ENCODE results near the gene VEPH1.
"Not testable (repeated sequence)": the region's sequence is repeated elsewhere in the genome, so short reads cannot be mapped to it uniquely, and the experiment has no call there.

VEPH1 gene

DNA sequence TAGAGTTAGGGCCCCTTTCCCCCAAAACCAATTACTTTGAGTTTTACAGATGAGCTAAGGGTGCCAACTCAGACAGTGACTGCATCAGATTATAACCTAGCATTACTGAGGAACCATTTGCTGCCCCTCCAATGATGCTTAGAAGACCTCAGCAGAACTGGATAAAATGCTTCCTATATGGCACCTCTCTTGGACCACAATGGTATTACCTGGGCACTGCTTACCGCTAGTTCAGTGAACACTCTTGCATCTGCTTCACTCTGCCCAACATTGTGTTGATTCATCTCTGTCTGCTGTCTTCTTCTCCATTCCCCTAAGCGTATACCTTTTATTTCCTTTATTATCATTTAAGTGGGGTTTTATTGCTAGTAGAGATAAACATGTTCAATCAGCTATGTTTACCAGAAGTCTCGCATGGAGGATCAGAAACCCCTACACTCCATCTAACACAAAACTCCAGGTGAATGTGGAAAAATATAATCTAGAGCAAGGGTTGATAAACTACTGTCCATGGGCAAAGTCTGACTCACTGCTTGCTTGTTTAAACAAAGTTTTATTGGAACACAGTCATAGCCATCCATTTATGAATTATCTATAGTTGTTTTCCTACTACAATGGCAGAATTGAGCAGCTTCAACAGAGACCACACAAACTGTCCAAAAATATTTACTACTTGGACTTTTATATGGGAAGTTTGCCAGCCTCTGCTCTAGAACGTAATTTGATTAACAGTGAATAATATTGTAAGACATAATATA, 166.8 kb downstream of the VEPH1 start:
- no peak for DNase-seq

DNA sequence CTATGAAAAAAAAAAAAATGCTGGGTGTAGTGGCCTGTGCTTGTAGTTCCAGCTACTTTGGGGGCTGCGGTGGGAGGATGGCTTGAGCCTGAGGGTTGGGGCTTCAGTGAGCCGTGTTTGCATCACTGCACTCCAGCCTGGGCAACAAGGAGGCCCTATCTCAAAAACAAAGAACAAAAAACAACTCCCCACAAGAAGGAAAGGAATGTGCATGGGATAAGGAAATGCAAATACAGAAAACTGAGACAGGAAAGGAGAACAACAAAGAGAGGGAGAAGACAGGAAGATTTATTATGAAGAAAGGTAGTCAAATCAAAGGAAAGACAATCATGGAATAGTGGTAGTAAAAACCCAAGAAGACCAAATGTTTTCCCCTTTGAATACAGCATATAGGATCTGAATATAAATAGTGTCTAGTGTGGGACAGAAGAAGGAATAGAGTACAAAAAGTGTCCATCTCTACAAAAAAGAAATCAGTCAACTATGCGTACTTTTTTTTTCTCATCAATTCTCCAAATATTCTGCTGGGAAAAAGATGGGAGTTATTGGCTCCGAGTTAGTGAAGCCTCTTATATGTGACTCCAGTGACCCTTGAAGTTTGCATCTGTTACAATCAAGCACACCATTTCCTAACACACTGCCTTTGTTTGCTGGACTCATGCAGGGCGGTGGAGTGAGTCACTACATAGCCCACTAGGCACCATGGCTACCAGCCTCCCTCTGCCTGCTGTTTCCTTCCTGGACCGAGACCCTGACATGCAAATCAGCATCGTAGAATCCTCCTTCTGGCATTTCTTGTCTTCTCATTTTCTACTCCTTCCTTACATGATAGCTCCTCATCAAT, 167.8 kb downstream of the VEPH1 start:
- DNase-seq, result peak in 1 of 2 experiments; percentile 17

DNA sequence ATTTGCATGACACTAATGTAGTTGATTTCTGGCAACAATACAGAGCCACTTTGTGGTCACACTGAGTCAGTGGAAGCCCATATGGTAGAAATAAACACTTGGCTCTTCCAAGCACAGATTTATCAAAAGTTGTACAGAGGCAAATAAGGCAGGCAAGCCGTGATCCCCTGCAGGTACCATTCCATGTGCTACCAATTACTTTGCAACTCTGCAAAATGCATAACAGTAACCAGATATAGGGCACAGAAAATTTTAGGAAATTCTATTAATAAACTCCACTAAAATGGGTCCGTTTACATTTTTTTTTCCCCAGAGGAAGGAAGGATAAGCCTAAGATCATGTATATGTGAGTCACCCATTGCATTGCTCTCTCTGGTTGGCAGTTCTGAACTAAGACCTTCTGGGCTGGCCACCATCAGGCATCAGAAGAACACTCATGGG, 169.6 kb downstream of the VEPH1 start:
- no peak for DNase-seq

DNA sequence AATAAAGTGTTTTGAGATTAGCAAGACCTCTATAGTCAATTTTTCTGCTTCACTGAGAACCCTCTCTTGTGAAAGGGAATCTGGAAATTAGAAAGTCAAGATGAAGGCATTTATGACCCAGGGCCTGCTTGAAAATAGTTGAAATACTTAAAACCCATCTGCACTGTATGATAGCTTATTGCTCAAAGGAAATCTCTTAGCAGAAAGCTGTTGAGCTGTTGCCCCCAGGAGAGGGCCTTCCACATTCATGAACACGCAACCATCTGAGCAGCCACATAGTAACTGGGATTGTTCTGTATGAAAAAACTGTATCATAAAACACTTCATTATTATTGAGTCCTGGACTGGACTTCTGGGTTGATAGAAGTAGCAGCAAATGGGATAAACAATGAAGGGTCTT, 173.0 kb downstream of the VEPH1 start:
- DNase-seq, result no peak

- no peak for DNase-seq
Observed at GRCh38 chr3:157329551-157329950, 173.7 kb downstream of the VEPH1 start.

GRCh38 chr3:157327837-157328236, 175.4 kb downstream of the VEPH1 start:
- DNase-seq, result no peak

DNA sequence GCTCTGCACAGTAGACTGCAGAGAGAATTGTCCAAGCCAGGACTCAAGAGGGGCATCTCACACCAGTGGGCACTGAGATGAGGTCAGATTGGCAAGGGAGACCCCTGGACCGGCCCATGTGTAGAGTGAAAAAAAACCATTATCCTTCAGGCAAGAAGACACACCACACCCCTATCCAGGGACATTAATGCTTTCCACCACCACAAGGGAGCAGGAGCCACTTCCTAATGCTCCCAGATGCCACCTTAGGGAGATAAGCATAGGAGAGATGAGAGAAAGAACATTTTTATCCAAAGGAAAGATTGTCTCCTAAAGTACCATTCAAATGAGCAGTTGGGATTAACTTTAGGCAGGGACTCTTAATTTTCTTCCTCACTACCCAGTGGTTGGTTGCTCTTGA, 176.2 kb downstream of the VEPH1 start:
- no peak for DNase-seq

- DNase-seq, result not testable (repeated sequence)
Observed at GRCh38 chr3:157324869-157325268, 178.3 kb downstream of the VEPH1 start.

DNA sequence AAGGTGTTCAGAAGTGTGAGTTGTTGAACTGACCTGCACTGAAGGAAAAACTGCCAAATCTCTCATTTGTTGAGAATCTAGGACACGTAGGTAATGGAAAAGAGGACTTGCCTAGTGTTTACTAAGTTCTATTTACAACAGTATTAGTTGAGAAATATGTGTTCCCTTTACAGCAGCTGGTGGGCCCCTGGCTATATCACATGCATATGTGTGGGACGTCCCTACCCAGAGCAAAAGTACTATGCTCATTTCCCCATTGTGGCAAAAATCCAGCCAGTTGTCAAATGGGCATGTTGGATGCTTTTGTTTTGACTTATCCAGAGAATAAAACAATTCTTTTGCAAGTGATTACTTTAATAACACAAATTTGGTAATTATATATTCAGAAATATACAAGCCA, 179.9 kb downstream of the VEPH1 start:
- no peak for DNase-seq

DNA sequence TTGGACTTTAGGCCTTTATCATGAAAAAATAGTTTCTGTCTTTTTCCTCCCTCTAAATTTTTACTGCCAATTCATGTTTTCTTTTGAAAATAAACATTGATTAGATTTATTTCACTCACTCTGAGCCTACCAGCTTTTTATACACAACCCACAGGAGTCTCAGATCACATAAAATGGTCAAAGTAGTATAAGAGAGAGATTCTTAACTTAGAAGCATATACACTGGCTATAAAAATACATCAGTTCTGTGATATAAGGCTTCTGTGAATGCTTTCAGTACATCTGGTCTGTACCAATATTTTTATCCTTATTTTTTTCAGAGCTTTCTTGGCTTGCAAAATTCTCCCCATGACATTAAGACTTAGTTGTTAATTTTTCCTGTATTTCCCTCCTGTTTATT, 183.5 kb downstream of the VEPH1 start:
- DNase-seq, result no peak

- no peak for DNase-seq
Observed at GRCh38 chr3:157318639-157319288, 184.5 kb downstream of the VEPH1 start.

DNA sequence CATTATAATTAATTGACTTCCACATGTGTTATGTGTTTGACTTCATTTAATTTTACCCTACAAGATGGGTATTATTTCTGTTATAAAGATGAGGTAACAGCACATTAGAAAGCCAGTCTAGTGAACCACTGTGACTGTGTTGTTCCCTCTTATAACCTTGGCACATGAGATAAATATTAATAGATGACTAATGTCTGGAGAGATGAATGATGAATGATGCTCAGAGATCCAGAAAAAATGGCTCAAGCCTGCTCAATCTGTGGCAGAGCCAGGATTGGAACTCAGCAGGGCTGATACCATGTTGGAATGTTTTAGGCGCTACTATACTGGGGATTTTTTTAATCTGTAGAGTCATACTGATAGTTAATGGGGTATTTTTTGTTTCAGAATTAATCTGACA, 185.3 kb downstream of the VEPH1 start:
- DNase-seq, result no peak

- no peak for DNase-seq
Observed at GRCh38 chr3:157313186-157313585, 190.0 kb downstream of the VEPH1 start.

GRCh38 chr3:157312376-157312745, 190.9 kb downstream of the VEPH1 start:
- no peak for DNase-seq

GRCh38 chr3:157311633-157312375, 191.4 kb downstream of the VEPH1 start:
- DNase-seq, result no peak

DNA sequence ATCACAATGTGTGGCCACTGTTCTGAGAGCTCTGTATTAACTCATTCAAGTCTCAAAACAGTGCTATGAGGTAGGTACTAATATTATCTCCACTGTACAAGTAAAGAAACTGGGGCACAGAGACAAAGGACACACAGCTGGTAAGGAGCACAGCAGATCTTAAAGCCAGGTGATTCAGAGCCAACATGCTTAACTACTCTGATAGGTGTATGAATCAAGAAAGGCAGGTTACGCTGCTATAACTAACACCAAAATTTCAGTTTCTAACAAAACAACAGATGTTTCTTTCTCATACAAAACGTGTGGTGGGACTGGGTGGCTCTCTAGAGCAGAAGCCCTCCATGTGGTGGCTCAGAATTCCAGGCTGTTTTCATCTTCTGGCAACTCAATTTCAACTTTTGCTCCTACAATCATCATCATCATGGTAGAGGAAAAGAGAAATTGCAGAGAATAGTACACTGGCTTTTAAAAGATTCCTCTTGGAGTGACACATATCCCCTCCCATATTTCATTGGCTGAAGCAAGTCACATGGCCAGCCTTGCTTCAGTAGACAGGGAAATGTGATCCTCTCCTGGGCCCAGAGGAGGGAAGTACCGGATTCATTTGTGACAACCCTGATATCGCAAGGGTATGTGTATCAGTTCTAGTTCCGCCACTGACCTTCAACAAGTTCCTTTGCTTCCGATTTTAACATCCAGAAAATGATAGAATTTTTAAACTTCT, 192.7 kb downstream of the VEPH1 start:
- no peak for DNase-seq

GRCh38 chr3:157306502-157306901, 196.7 kb downstream of the VEPH1 start:
- no peak for DNase-seq

DNA sequence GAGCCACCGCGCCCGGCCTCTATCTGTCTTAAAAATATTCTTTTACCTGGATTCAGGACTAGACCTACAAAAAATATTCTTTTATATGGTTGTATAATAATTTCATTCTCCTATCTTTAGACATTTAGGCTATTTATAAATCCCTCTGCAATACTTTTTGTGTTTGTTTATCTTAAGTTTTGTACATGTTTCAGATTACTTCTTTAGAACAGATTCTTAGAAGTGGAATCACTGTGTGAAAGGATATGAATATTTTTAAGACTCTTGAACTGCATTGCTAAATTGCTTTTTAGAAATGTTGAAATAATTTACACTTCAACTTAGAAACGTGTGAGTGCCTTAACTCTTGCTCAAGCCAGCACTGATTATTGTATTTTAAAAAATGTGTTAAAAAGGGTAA, 197.8 kb downstream of the VEPH1 start:
- no peak for DNase-seq

DNA sequence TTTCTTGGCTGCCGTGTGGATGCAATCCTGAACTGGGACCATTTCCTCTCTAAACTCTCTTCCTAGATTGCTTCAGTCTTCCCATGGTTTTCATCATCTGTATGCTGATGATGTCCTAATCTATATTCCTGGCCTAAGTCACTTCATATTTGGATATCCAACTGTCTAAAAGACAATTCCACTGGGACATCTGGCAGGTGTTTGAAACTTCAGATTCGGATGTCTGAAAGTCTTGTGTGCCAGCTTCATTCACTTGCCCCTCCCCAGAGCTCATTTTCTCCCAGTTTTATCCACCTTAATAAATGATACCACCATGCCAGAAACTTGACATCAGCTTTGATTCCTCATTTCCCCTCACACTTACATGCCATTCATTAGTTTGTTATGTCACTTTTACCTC, 201.5 kb downstream of the VEPH1 start:
- DNase-seq, result no peak

DNA sequence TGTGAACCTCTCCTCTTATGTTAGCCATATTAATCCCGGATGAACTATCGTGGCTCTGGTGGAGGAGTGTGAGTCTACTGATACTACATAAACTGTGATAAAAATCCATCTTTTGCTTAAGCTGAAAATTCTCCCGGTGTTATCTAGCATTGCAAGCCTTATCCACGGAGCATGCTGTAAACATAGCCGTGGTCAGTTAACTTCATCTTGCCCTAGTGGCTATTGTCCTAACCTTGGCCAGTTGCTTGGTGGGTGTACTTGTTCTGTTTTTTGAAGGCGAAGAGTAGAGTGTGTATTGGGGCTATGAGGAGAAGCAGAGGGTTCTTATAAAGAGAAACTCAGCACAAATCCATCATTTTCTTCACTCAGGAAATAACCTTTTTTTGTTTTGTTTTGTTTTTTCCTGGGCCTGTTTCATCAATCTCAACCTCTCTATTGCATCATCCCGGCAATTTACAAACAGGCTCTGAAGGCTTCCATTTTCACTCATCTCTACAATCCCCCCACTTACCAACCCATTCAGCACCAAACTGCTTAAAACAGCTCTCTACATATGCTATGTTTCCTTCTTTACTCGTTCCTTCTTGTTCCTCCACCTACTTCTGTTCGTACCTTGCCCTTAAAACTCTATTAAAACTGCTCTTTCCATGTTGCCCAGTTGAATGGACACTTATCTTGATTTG, 202.1 kb downstream of the VEPH1 start:
- DNase-seq, result no peak

GRCh38 chr3:157300094-157300493, 203.1 kb downstream of the VEPH1 start:
- no peak for DNase-seq

Data from NCI-H524 (cell line).